NCI-H187 treated with DMSO at 0.1 percent for 48 hours (cell line): Measurements from ENCODE around the gene RTN4RL1.
"Not testable (repeated sequence)": the region's sequence is repeated elsewhere in the genome, so short reads cannot be mapped to it uniquely, and the experiment has no call there.

Experiments
- DNase-seq: peaks from one replicate; lab custom pipeline; 2025; lab: John Stamatoyannopoulos, UW

The RTN4RL1 gene

DNA sequence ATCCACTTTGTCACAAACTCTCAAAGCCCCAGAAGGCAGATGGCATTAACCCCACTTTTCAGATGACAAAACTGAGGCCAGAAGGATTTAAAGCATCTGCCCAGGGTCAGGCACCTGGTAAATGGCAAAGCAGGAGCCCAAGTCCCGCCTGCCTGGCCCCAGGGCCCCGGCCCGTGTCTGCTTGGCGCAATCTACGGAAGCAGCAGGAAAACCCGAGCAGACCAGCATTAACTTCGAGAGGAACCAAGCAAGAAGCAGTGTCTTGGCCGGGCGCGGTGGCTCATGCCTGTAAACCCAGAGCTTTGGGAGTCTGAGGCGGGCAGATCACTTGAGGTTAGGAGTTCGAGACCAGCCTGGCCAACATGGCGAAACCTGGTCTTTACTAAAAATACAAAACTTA is 21.6 kb downstream of the RTN4RL1 start:
- DNase-seq, result no peak

DNA sequence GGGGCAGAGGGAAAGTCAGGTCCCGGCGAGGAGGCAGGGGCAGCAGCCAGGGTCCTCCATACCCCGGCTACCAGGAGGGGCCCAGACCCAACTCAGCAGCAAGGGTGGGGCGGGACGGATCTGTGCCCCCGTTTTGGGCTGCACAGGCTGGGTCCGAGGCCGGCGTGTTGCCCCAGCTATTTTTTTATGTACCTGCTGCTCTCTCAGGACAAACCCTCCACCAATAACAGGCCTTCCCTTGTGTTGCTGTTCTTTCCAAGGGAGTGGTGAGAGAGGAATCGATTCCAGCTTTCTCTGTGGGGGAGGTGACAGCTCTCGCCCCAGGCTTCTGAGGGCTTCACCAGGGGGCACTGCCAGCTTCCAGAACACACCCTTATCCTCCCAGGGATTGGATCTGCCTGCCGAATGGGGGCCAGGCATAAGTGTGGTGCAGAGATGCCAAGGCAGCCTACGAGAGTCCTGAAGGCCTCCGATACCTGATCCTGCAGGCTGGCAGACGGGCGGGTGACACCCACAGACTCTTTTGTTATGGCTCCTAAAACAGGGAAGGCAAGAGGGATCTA is 22.3 kb downstream of the RTN4RL1 start:
- DNase-seq, result no peak

DNA sequence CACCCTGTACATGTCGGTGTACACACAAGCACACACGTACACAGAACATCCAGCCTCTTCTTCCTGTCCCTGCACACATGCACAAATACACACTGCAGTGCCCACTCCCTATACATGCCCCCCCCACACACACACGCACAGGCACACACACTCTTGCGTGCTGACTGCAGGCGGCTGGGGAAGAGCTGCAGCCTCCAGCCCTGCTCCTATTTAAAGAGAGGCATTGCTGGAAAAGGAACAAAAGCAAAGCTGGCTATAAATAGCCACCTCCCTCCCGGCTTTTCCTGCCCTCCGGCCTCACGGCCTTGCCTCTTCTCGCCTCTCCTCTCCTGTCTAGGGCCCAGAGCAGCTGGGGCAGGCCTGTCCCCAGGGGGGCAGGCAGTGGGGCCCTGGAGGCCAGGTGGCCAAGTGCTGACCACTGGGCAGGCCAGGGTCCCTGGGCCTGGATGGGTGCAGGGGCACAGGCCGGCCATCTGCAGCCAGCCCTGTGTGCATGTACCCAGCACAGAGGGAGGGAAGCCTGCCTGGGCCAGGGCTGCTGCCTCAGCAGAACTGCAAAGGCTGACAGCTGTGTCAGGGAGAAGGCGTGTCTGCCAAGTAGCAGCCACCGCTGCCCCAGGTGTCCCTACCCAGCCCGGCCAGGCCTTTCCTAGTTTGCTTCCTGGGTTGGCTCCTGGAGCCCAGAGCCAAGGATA is 25.4 kb downstream of the RTN4RL1 start:
- no peak for DNase-seq

DNA sequence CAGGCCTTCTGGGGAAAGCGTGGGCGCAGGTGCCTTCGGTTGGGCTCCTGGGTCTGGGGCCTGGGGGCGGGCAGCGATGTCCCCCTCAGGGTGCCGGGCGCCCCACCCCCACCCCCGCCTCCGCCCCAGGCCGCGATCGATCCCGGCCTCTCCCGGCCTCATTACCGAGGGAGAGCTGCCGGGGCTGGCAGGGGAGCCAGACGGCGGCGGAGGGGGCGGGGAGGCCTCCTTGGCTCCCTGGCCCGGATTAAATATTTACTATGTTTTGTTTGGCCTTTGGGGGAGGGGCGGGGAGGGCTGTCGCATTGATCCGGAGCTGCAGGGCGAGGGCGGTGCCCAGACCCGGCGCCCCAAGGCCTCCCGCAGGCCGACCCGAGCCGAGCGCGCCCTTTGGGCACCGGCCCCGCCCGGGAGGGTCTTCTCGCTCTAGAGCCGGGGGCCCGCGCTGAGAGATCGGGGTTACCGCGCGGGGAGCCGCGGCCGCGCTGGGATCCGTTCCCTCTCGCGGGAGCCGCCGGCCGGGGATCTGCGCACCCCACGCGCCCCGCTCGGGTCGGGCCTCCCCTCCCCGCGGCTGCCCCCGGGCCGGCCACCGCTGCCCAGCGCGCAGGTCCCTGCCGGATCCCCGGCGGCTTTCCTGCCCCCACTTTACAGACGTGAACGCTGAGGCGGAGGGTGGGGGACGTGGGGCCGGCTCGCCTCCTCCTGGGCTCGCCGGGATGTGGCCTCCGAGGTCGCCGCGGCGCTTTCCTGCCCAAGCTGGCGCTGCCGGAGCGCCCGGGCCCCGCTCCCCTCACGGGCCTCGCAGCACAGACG is 27.0 kb downstream of the RTN4RL1 start:
- no peak for DNase-seq

DNA sequence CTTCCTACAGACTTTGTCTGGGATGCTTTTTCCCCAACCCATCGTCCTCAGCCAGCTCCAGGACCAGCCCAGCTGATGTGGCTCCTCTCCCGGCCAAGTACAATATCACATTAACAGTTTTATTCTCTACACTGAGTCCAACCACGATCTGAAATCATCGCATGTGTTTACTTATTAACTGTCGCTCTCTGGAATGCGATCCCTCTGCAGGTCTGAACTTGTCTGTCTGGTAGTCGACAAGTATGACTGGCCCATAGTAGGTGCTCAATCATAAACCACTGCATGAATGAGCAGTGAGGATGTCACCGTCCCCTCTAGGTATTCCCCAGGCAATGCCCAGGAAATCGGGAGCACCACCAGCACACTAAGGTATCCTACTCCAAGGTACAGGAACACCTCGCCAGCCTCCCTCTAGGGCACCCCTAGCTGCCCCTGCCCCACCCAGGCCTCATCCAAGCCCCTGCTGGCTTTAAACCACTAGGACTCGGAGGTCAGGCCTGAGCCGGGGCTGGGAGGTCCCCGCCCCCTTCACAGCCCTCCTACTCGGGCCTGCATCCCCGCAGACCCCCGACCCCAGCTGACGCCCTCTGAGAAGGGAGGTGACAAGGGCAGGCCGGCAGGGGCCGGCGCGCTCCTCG is 27.7 kb downstream of the RTN4RL1 start:
- DNase-seq, result no peak

DNA sequence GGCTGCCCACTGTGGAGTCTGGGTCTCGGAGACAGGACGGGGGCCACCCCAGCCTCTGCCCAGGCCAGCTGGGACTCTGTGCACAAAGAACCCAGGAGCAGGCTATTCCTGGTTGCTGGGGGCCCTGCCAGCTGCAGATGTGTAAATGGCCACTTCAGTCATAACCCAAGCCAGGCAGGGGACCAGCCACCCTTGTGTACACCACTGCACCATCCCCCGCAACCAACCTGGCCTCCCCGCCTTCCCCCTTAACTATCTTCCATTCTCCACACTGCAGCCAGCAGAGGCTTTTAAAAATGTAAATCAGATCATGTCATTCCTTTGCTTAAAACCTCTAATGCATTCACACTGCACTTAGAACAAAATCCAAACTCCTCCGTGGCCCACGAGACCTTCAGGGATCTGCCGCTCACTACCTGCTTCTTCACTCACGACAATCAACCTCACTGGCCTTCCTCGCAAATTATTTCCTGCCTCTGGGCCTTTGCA is 28.3 kb downstream of the RTN4RL1 start:
- DNase-seq, result no peak

DNA sequence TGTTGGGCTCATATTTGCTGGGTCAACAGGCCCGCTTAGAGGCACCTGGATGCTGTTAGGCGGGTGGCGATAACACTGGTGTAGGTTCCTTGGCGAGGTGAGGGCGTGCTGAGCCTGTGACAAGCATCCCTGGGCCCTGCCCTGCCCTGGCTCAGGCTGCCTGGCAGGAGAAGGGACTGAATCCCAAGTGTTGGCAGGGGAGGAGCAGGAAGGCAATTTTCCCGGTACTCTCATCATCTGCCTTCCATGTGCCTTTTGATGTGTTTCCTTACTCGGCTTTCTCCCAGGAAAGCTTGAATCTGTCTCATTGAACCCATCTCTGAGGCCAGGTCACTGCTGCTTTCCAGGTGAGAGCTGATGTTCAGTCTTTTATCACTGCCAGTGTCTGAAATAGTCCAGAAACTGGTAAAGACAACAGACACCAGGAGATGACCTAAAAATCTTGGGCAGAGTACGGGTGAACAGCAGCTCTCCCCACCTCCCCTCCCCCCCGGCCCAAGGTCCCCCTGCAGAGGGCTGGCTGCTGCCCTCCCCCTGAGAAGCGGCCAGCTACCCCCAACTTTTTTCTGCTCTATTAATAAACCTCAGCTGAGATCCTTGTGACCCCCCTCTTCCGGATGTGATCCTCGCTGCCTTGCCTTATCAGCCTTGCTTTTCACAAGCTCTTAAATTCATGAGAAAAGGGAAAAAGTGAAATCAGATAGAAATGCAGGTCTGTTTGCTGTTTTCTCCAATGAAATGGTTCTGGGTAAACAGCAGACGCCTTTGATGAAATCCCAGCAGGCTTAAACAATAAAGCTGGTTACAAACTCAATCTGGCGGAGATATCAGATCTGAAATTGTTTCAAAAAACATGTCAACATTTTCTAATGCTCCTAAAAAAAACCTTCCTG is 29.0 kb downstream of the RTN4RL1 start:
- no peak for DNase-seq

DNA sequence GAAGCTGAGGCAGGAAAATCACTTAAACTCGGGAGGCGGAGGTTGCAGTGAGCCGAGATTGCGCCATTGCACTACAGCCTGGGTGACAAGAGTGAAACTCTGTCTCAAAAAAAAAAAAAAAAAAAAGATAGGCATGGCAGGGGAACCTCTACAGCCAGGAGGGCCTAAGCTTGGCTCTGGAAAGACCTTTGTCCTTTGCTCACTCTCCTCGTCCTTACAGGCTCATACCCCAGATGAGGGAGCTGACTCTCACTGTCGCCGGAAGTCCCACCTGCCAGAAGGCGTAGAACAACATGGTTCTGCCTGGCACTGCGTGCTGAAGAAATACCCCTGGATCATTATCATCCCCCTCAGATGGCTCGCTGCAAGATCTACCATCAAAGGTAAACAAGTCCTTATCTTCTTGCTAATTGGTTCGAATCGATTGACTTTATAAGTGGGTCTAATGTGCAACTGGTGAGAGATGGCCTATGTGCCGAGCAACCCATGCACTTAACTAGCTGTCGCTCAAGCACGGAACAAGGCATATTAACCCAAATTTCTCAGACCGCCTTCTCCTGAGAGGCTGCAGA is 29.7 kb downstream of the RTN4RL1 start:
- DNase-seq, result no peak

DNA sequence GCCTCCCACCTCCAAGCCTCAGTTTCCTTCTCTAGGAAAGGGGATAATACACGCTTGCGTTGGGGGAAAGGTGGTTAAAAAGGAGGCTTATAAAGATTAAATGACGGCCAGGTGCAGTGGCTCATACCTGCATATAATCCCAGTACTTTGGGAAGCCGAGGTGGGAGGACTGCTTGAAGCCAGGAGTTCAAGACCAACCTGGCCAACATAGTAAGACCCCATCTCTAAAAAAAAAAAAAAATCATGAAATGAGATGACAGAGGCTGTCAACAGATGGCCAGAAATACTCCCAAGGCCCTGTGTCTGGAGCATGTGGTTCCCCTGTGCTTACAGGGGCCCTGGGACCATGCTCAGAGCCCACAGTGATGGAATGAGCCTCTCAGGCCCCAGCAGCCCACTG is 30.4 kb downstream of the RTN4RL1 start:
- DNase-seq, result no peak

DNA sequence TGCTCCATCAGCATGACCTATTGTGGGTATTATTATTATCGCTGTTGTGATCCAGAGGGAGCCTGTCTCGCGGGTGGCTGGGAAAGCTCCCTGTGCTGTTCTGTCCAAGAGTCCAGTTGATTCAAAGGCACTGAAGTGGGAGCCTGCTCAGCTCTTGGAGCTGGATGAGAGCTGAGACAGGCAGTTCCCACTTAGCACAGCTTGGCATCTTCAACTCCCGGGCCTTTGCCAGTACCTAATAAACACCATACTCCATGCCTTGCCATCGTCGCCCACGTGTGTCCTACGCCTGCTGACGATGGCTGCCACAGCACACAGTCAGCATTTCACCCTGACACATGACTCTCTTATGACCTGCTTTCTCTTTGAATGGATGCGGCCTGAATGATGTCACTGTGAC is 32.6 kb downstream of the RTN4RL1 start:
- no peak for DNase-seq

DNA sequence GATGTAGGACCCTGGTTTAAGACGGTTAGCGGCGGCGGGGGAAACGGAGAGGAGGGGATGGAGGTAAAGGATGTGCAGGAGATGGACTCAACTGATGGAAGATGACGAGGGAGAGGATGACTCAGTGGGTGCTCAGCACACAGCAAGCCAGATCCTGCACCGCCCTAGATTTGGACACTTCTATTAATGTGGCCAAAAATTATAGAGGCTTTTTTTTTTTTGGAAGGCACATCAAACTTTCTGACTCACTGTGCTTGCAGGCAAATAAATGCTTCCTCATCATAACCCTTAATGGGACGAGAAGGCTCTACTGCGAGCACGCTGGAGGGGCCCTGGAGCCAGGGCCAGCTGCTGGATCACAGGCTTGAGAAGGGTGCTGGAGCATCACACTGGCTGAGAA is 36.0 kb downstream of the RTN4RL1 start:
- DNase-seq, result no peak

DNA sequence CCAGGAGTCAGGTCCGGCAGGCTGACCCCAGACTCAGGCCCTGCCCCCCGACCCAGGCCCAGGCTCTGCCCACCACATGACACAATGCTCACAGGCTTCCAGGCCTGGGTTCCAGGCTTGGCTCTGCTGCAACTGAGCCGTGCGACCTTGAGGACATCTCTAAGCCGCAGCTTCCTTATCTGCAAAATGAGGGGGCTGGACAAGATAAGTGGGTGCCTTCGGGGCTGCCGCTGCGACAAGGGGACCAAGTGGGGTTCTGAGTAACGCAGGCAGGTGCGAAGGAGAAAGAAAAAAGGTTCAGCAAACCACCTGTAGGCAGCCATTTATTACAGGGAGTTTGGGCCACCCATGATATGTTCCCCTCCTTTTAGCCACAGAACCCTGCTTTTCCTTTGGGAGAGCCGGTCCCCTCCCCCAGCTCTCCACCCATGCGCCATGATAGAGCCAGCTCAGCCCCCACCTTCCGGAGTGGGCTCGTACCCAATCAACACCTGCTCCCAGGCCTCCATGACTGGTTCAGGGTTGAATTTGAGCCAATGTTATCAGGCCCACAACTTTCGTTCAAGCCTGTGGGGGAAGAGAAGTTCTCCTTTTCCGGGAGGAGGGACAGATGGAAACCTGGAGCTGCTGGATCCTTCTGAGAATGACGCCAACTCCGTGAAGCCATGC is 38.2 kb downstream of the RTN4RL1 start:
- no peak for DNase-seq

DNA sequence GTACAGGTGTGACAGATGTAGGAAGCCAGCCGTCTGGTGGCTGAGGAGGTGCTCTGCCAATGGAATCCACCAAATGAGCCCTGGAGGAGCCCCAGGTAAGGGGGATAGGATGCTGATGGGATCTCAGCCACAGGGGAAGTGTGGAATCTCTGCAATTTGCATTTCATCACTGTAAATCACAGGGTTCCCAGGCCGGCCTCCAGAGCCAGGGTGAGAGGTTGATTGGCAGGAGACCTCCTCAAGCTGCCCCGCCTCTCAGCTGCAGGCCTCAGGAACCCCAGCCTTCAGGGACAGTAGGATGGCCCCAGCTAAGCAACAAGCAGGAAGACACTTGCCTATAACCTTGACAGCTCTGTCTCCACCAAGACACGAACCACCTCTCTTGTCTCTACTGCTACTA is 39.4 kb downstream of the RTN4RL1 start:
- DNase-seq, result no peak

DNA sequence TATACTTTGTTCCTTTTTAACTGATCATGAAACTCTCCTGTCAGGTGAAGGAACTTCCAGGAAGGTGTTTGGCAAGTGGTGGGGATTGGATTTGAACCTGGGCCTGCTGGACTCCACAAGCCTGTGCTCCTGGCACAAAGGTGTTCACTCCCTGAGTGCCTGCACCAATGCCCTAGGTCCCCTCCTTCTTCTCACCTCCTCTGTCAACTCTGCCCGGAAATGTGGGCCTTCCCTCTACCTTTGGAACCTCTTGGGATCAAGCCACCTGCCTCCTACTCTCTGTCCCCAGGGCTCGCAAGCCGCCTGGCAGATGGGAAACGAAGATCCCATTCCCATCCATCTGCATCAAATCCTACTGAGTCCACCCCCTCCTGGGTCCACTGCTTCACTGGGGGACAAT is 40.0 kb downstream of the RTN4RL1 start:
- DNase-seq, result no peak

DNA sequence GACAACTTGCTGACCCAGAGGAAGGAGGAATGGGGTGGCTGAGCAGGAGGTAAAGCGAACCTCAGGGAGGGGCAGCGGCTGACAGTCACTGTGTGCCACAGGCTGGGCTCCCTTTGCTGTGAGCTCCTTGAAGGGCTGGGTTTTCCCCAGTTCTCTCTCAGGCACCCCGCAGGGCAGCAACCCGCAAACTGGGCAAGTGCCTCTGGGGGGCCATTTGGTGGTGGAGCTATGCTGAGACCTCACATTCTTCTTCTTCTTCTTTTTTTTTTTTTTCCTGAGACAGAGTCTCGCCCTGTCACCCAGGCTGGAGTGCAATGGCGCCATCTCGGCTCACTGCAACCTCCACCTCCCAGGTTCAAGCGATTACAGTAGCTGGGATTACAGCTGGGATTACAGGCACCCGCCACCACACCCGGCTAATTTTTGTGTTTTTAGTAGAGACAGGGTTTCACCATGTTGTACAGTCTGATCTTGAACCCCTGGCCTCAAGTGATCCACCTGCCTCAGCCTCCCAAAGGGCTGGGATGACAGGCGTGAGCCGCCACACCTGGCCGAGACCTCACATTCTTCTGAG is 42.3 kb downstream of the RTN4RL1 start:
- DNase-seq, result not testable (repeated sequence)

DNA sequence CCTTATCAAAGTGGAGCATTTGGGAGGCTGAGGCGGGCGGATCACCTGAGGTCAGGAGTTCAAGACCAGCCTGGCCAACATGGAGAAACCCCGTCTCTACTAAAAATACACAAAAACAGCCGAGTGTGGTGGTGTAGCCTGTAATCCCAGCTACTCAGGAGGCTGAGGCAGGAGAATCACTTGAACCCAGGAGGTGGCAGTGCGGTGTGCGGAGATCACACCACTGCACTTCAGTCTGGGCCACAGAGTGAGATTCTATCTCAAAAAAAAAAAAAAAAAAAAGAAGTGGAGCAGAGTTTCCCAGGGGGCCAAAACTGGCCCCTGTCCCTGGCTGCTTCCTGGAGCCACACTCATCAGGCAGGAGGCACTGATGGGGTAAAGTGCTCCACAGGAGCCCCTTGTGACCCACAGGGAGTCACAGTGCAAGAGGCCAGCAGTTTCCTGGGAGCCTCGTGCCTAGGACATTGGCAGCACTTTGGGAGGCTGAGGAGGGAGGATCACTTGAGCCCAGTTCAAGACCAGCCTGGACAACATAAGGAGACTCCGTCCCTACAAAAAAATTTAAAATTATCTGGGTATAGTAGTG is 44.4 kb downstream of the RTN4RL1 start:
- no peak for DNase-seq

DNA sequence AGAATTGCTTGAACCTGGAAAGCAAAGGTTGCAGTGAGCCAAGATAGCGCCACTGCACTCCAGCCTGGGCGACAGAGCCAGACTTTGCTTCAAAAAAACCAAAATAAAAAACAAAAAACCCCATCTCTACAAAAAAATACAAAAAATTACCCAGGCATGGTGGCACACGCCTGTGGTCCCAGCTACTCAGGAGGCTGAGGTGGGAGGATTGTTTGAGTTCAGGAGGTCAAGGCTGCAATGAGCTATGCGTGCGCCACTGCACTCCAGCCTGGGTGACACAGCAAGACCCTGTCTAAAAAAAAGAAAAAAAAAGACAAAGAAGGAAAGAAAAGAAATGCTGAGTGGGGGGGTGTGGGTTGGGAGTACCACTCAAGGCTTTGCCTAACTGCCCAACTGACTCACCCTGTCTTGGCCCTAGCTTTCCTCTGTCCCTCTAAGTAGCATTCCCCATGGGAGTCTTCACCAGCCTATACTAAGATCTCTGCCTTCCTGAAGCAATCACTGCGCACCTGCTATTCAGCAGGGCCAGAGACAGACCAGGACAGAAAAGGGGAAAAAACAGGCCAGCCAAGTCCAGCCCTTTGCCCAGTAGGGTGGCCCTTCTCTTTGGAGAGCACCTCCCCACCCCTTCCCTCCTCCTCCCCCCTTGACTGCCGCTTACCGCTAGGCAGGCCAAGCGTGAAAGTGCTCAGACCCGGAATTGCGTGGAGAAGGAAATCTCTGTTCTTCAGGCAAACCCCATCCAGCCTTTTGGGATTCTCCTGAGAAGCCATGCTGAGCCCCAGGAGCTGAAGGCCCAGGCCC is 45.8 kb downstream of the RTN4RL1 start:
- no peak for DNase-seq

DNA sequence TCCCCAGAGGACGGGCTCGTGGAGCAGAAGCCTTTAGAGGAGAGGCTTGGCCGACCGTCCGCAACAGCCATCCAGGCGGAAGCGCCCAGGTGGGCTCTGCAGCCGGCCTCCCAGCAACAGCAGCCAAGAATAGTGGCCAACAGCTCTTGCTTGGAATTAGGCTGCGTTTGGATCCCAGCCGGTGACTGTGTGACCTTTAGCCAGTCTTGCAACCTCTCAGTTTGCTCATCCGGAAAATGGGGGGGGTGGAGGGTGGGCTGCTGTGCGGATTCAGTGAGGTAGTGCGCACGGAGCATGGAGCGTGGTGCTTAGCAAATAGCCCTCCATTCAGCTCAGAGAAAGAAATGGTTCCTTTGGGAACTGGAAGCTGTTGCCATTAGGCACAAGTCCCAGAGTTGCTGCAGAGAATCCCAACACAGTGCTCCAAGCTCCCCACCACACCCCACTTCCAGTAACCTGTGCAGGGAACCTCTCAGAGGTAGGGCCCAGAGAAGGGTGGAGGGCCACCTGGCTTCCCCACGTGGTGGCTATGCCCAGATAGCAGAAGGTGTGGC is 46.7 kb downstream of the RTN4RL1 start:
- DNase-seq, result no peak
